GM06990 (cell line): ENCODE measurements around the gene LRRC42.
"Not testable (repeated sequence)": the region's sequence is repeated elsewhere in the genome, so short reads cannot be mapped to it uniquely, and the experiment has no call there.

Experiments
- DNase-seq: peaks from one replicate; pipeline ENCODE4 v3.0.0-alpha.2; 2011; ENCODE audit not compliant: insufficient read length; ENCODE audit errors: extremely low read depth
- H3K27me3 ChIP-seq: replicated peaks from 2 replicates; pipeline ENCODE4 v1.6.0; 2011; ENCODE audit warnings: low read length; ENCODE audit not compliant: control insufficient read depth, insufficient read depth
- H3K36me3 ChIP-seq: 2 replicates; pipeline ENCODE4 v1.5.1; 2011; ENCODE audit warnings: low read length; ENCODE audit not compliant: control insufficient read depth, insufficient read depth
- H3K4me3 ChIP-seq: replicated peaks from 2 replicates; pipeline ENCODE4 v1.5.1; 2011; ENCODE audit warnings: low read depth, mild to moderate bottlenecking, control low read depth, low read length
- CTCF ChIP-seq: IDR thresholded peaks from 2 replicates; pipeline ENCODE4 v1.5.1; 2011; ENCODE audit warnings: low read length, control low read depth, mild to moderate bottlenecking, inconsistent platforms; ENCODE audit not compliant: insufficient read depth, poor library complexity, severe bottlenecking

Gene LRRC42

GRCh38 chr1:53964109-53964508, 18.0 kb downstream of the LRRC42 start:
- DNase-seq = no peak
- Histone ChIP-seq H3K4me3 (no peak overlapping the region), H3K36me3 (peaks cover 20% of the 10 kb centered on the region), H3K27me3 (no peaks in the 10 kb centered on the region)
- no peak for TF ChIP-seq CTCF

GRCh38 chr1:53966794-53967193, 20.6 kb downstream of the LRRC42 start:
- no peak for TF ChIP-seq CTCF
- H3K36me3 ChIP-seq = peaks cover 17% of the 10 kb centered on the region

GRCh38 chr1:53967409-53968124, 21.4 kb downstream of the LRRC42 start:
- DNase-seq = no peak
- no peaks in the 10 kb centered on the region for H3K27me3 ChIP-seq
- no peak for TF ChIP-seq CTCF
- H3K4me3 ChIP-seq = no peak overlapping the region
- H3K36me3 ChIP-seq = peaks cover 14% of the 10 kb centered on the region

More at GRCh38 chr1:53966794-53967193, 20.6 kb downstream of the LRRC42 start:
- no peaks in the 10 kb centered on the region for H3K27me3 ChIP-seq
- no peak overlapping the region for H3K4me3 ChIP-seq
- DNase-seq = no peak

- no peak for TF ChIP-seq CTCF
- Histone ChIP-seq H3K36me3 (peaks cover 10% of the 10 kb centered on the region), H3K4me3 (no peak overlapping the region), H3K27me3 (no peaks in the 10 kb centered on the region)
- no peak for DNase-seq
Observed at GRCh38 chr1:53968125-53968513, 22.0 kb downstream of the LRRC42 start.

- H3K36me3 ChIP-seq, DNase-seq, H3K27me3 ChIP-seq, H3K4me3 ChIP-seq: not testable (repeated sequence)
Observed at GRCh38 chr1:53969323-53969722, 23.2 kb downstream of the LRRC42 start.

GRCh38 chr1:53971718-53972117, 25.6 kb downstream of the LRRC42 start:
- peaks cover 4% of the 10 kb centered on the region for H3K36me3 ChIP-seq
- H3K4me3 ChIP-seq = no peak overlapping the region
- TF ChIP-seq CTCF = no peak
- no peak for DNase-seq
- no peaks in the 10 kb centered on the region for H3K27me3 ChIP-seq
